ENCODE results near the gene ERMAP. TPM values are rescaled to one million over a fixed set of nuclear protein-coding genes. Genes with fewer than 3 reads are reported as not detected.

The ERMAP gene
- polyA plus RNA-seq, 1 experiment, result 18.2 TPM

- ChIA-PET POLR2A (interaction anchor here (3.0 kb wide), 1 partner anchor 31 kb away, joined by 16 read pairs; the partner anchor contains the start of genes ERMAP and SVBP), CTCF (interaction anchor here (0.5 to 1.6 kb wide), 2 partner anchors 14 to 66 kb away, joined by 3 to 4 read pairs; no protein-coding TSS in a partner anchor)
- TF ChIP-seq CTCF (IDR thresholded peaks at IDR 0.05; ENCODE audit: low read depth, low read length), result no peak
- no peaks in the 10 kb centered on the region for H3K27me3 ChIP-seq (ENCODE audit: control insufficient read depth, insufficient read depth, low read length)
- H3K4me3 ChIP-seq (ENCODE audit: low read depth, low read length), result peak overlapping the region; percentile 95
- H3K9me3 ChIP-seq (ENCODE audit: control insufficient read depth, insufficient read depth, low read length), result peaks cover 12% of the 10 kb centered on the region
- no peak overlapping the region for H3K27ac ChIP-seq (ENCODE audit: low read depth, low read length)
- DNase-seq (ENCODE audit: low read depth, low spot score), result no peak
These were observed 31.0 kb downstream of the ERMAP start for GRCh38 chr1:42847721-42848460.

- Histone ChIP-seq H3K27ac (ENCODE audit: low read depth, low read length) (no peak overlapping the region), H3K9me3 (ENCODE audit: control insufficient read depth, insufficient read depth, low read length) (peaks cover 12% of the 10 kb centered on the region), H3K27me3 (ENCODE audit: control insufficient read depth, insufficient read depth, low read length) (no peaks in the 10 kb centered on the region), H3K4me3 (ENCODE audit: low read depth, low read length) (no peak overlapping the region)
- no peak for DNase-seq (ENCODE audit: low read depth, low spot score)
- POLR2A ChIA-PET, result interaction anchor here (0.6 kb wide), 1 partner anchor 83 kb away, joined by 4 read pairs; no protein-coding TSS in a partner anchor
- TF ChIP-seq CTCF (IDR thresholded peaks at IDR 0.05; ENCODE audit: low read depth, low read length), result no peak
- CTCF ChIA-PET, result interaction anchor here (1.1 to 1.6 kb wide), 2 partner anchors 64 to 224 kb away, joined by 4 to 6 read pairs; no protein-coding TSS in a partner anchor
These were observed 32.1 kb downstream of the ERMAP start for GRCh38 chr1:42848823-42849537.

- POLR2A ChIA-PET, result no interaction called here
- DNase-seq (ENCODE audit: low read depth, low spot score), result no peak
- H3K27ac ChIP-seq (ENCODE audit: low read depth, low read length), result no peak overlapping the region
These were observed 33.0 kb downstream of the ERMAP start for GRCh38 chr1:42849944-42850343.

GRCh38 chr1:42851420-42851819 is 34.5 kb downstream of the ERMAP start:
- DNase-seq (ENCODE audit: low read depth, low spot score), result no peak
- Histone ChIP-seq H3K27me3 (ENCODE audit: control insufficient read depth, insufficient read depth, low read length) (no peaks in the 10 kb centered on the region), H3K27ac (ENCODE audit: low read depth, low read length) (no peak overlapping the region), H3K4me3 (ENCODE audit: low read depth, low read length) (no peak overlapping the region), H3K9me3 (ENCODE audit: control insufficient read depth, insufficient read depth, low read length) (peaks cover 12% of the 10 kb centered on the region)
- CTCF ChIA-PET, result no interaction called here
- TF ChIP-seq CTCF (IDR thresholded peaks at IDR 0.05; ENCODE audit: low read depth, low read length), result no peak
- POLR2A ChIA-PET, result no interaction called here

More at GRCh38 chr1:42849944-42850343, 33.0 kb downstream of the ERMAP start:
- CTCF ChIA-PET, result interaction anchor here (1.1 kb wide), 1 partner anchor 223 kb away, joined by 6 read pairs; no protein-coding TSS in a partner anchor
- Histone ChIP-seq H3K4me3 (ENCODE audit: low read depth, low read length) (no peak overlapping the region), H3K27me3 (ENCODE audit: control insufficient read depth, insufficient read depth, low read length) (no peaks in the 10 kb centered on the region), H3K9me3 (ENCODE audit: control insufficient read depth, insufficient read depth, low read length) (peaks cover 12% of the 10 kb centered on the region)
- TF ChIP-seq CTCF (IDR thresholded peaks at IDR 0.05; ENCODE audit: low read depth, low read length), result no peak
